ENCODE data around the gene DMAC1. TPM values are rescaled to one million over a fixed set of nuclear protein-coding genes. Genes with fewer than 3 reads are reported as not detected.

Gene DMAC1
- total RNA-seq, 1 donor = 7.6 TPM

DNA sequence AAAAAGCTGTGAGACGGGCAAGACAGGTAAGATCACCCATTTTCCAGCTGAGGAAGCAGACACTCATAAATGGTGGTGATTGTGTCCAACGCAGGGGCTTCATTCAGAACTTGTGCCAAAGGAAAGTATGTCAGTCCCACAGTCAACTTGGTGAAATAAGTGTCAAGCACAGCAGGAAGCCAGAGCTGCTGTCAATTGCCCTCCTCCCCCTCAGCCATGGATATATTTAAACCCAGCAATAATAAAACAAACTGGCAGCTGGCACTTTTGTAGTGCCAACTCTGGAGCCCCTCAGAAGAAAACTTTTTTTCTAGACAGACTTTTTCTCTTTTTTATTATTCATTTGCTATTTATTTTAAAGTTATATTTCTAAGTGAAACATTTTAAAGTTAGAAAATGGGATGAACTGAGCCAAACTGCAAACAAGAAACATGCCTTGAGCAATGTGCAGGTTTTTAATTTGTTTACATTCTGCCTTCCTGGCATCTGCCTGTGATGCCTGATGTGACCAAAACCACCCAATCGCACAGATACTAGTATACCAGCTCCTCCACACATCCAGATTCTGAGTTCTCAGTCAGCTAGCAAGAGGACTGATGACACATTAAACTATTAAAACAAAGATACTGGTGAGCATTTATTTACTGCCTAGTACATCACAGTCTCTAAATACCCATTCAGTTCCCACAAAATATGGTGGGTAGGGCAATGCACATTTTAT lies 17.0 kb downstream of the DMAC1 start:
- TF ChIP-seq, protein P1, sequence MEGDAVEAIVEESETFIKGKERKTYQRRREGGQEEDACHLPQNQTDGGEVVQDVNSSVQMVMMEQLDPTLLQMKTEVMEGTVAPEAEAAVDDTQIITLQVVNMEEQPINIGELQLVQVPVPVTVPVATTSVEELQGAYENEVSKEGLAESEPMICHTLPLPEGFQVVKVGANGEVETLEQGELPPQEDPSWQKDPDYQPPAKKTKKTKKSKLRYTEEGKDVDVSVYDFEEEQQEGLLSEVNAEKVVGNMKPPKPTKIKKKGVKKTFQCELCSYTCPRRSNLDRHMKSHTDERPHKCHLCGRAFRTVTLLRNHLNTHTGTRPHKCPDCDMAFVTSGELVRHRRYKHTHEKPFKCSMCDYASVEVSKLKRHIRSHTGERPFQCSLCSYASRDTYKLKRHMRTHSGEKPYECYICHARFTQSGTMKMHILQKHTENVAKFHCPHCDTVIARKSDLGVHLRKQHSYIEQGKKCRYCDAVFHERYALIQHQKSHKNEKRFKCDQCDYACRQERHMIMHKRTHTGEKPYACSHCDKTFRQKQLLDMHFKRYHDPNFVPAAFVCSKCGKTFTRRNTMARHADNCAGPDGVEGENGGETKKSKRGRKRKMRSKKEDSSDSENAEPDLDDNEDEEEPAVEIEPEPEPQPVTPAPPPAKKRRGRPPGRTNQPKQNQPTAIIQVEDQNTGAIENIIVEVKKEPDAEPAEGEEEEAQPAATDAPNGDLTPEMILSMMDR (IDR thresholded peaks at IDR 0.05; ENCODE audit: extremely low read depth, low read depth, low read length) = no peak
- H3K27ac ChIP-seq (ENCODE audit: low read depth, low read length) = no peak overlapping the region
- no peak overlapping the region for H3K4me2 ChIP-seq (ENCODE audit: insufficient read depth, low read length)
- H4K20me1 ChIP-seq (ENCODE audit: insufficient read depth, low read length) = no peaks in the 10 kb centered on the region
- no peaks in the 10 kb centered on the region for H3K36me3 ChIP-seq (ENCODE audit: insufficient read depth, low read length)
- no peak overlapping the region for H2AFZ ChIP-seq (ENCODE audit: low read length)
- no peak for DNase-seq (ENCODE audit: insufficient read length, low spot score, missing footprints)
- no peak overlapping the region for H3K4me3 ChIP-seq (ENCODE audit: insufficient read depth, low read length)
- H3K27me3 ChIP-seq (ENCODE audit: insufficient read depth, low read length) = no peaks in the 10 kb centered on the region
- H3K4me1 ChIP-seq (ENCODE audit: insufficient read depth, low read length) = peaks cover 5% of the 10 kb centered on the region
- H3K9me3 ChIP-seq (ENCODE audit: low read depth, low read length) = no peaks in the 10 kb centered on the region
- no peaks in the 10 kb centered on the region for H3K79me2 ChIP-seq (ENCODE audit: insufficient read depth, low read length)

GRCh38 chr9:7780261-7780988 lies 19.2 kb downstream of the DMAC1 start:
- H3K27ac ChIP-seq (ENCODE audit: low read depth, low read length) = no peak overlapping the region
- no peak overlapping the region for H2AFZ ChIP-seq (ENCODE audit: low read length)
- peak; percentile 76 for DNase-seq (ENCODE audit: insufficient read length, low spot score, missing footprints)

DNA sequence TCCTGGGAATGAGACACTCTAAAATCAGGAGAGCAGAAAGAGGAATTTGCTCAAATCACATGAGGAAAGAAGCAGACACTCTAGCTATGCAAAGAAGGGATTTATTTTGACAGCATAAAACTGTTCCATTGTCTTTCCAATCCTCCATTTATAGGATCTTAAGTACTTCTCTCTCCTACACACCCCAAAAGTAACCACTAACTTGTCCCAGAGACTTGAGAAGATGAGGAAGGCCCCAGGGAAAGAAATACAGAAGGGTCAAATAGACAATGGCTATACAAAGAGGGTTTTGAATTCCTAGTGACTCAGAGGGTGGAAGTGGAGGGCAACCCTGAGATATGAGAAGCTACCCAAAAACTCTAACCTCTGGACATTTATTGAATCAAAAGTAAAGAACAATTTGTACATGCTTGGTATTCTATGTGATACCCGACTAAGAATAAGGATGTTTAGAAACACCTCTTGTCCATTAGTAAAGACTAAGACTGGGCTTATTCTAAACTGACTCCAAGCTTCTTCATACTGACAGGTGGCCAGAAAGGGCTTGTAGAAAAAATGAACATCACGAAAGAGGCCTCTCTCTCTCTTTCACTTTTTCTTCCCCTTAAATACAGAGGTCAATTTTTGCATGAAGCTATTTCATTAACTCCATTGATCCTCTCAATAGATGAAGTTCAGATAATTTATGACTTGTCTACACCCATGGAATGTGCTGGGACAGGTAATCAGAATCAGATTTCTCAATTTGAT lies 20.6 kb downstream of the DMAC1 start:
- Histone ChIP-seq H3K27ac (ENCODE audit: low read depth, low read length) (no peak overlapping the region), H3K4me2 (ENCODE audit: insufficient read depth, low read length) (no peak overlapping the region)

More at GRCh38 chr9:7780261-7780988, 19.2 kb downstream of the DMAC1 start:
- Histone ChIP-seq H3K27me3 (ENCODE audit: insufficient read depth, low read length) (no peaks in the 10 kb centered on the region), H4K20me1 (ENCODE audit: insufficient read depth, low read length) (no peaks in the 10 kb centered on the region), H3K36me3 (ENCODE audit: insufficient read depth, low read length) (no peaks in the 10 kb centered on the region), H3K4me2 (ENCODE audit: insufficient read depth, low read length) (no peak overlapping the region), H3K4me1 (ENCODE audit: insufficient read depth, low read length) (peaks cover 5% of the 10 kb centered on the region), H3K79me2 (ENCODE audit: insufficient read depth, low read length) (no peaks in the 10 kb centered on the region), H3K9me3 (ENCODE audit: low read depth, low read length) (no peaks in the 10 kb centered on the region), H3K4me3 (ENCODE audit: insufficient read depth, low read length) (no peak overlapping the region)
- TF ChIP-seq, protein P1 (IDR thresholded peaks at IDR 0.05; ENCODE audit: extremely low read depth, low read depth, low read length) = no peak

More for the DNA sequence above, 20.6 kb downstream of the DMAC1 start:
- H3K79me2 ChIP-seq (ENCODE audit: insufficient read depth, low read length) = no peaks in the 10 kb centered on the region
- H3K4me3 ChIP-seq (ENCODE audit: insufficient read depth, low read length) = no peak overlapping the region
- no peaks in the 10 kb centered on the region for H3K36me3 ChIP-seq (ENCODE audit: insufficient read depth, low read length)
- no peaks in the 10 kb centered on the region for H3K27me3 ChIP-seq (ENCODE audit: insufficient read depth, low read length)
- peaks cover 5% of the 10 kb centered on the region for H3K4me1 ChIP-seq (ENCODE audit: insufficient read depth, low read length)
- no peak for DNase-seq (ENCODE audit: insufficient read length, low spot score, missing footprints)
- no peaks in the 10 kb centered on the region for H4K20me1 ChIP-seq (ENCODE audit: insufficient read depth, low read length)
- H3K9me3 ChIP-seq (ENCODE audit: low read depth, low read length) = no peaks in the 10 kb centered on the region
- no peak overlapping the region for H2AFZ ChIP-seq (ENCODE audit: low read length)
- TF ChIP-seq, protein P1 (IDR thresholded peaks at IDR 0.05; ENCODE audit: extremely low read depth, low read depth, low read length) = no peak
